Tibial artery (tissue), 4 donors: Measurements from ENCODE around the gene GALNT17.

ENCODE experiments used
- DNase-seq, 2 donors: peaks; one replicate each; pipeline ENCODE4 v3.0.0-alpha.2; 2019
- H3K27ac ChIP-seq, 2 donors: fragments of 200-600 bp; sonication (generic) in 1 of 2; 1 replicate in 1 of 2; 2 replicates in 1 of 2; pipeline ENCODE4 v1.5.1; 2018 to 2019; ENCODE audit warnings: mild to moderate bottlenecking in 1 of 2
- H3K27me3 ChIP-seq, 2 donors: fragments of 200-600 bp; sonication (generic) in 1 of 2; one replicate each; pipeline versions ENCODE4 v1.5.1 to v1.6.0; 2016 to 2019
- H3K36me3 ChIP-seq, 3 donors: fragments of 200-600 bp; sonication (generic) in 2 of 3; one replicate each; pipeline ENCODE4 v1.5.1; 2016 to 2019; ENCODE audit warnings: mild to moderate bottlenecking in 2 of 3
- H3K4me1 ChIP-seq, 4 donors: fragments of 200-600 bp; sonication (generic) in 2 of 4; 1 replicate in 3 of 4; 2 replicates in 1 of 4; pipeline ENCODE4 v1.5.1; 2016 to 2019
- H3K4me3 ChIP-seq, 2 donors: fragments of 200-600 bp; sonication (generic) in 1 of 2; 1 replicate in 1 of 2; 2 replicates in 1 of 2; pipeline ENCODE4 v1.5.1; 2018 to 2019; ENCODE audit warnings: mild to moderate bottlenecking in 2 of 2
- H3K9me3 ChIP-seq, 3 donors: fragments of 200-600 bp; sonication (generic) in 1 of 3; one replicate each; pipeline ENCODE4 v1.5.1; 2016 to 2019
- intact Hi-C: fragments of 100-400 bp; cut with DNase I; formaldehyde crosslinking; loops from one replicate; pipeline ENCODE4 v1.15.0; 2023; ENCODE audit warnings: low total_unique reads
- TF ChIP-seq, protein P1 (sequence below), 2 experiments: fragments of 200-600 bp in 1 of 2; fragments of 450-650 bp in 1 of 2; IDR thresholded peaks; one replicate each; pipeline ENCODE4 v1.5.1; 2017 to 2019; ENCODE audit warnings: antibody characterized with exemption in 2 of 2, mild to moderate bottlenecking in 1 of 2, moderate library complexity in 1 of 2

Gene GALNT17

DNA sequence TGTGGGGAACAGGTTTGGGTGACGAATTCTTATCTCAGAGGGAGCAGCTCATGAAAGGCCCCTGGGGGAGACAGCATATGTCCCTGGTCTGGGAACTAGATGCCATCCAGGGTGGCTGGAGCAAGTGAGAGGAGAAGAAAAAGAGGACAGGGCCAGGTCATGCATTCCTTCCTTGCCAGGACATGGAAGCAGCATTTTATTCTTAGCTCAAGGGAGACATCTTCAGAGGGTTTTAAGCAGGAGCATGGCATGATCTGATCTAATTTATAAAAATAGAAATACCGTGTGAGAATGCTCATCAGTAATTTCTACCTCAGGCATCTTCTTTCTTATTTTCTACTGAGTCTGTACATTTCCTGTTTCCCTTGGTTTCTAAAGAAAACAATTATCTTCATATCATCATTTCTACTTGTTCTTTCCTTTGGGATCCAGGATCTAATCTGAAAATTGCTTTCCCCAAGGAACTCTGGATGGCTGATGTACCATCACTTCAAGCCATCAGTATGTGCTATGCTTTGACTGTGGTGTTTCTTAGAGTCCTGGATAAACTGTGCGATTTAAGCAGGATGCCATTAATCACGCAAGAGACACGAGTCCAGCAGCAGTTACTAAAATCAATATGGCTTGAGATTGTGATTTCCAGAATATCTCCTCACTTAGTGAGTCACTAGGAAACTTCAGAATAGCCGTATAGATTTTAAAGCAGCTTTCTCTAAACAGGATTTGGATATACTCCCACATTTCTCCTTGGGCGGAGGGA lies 386.2 kb downstream of the GALNT17 start:
- intact Hi-C loops, result no loop called here
- Histone ChIP-seq H3K4me3 (no peak overlapping the region), H3K9me3 (peaks cover 0 to 10% (median 0%) of the 10 kb centered on the region in 3 donors), H3K4me1 (peaks cover 0 to 6% (median 0%) of the 10 kb centered on the region in 4 donors), H3K27ac (no peak overlapping the region), H3K27me3 (no peaks in the 10 kb centered on the region), H3K36me3 (no peaks in the 10 kb centered on the region)
- TF ChIP-seq, protein P1, sequence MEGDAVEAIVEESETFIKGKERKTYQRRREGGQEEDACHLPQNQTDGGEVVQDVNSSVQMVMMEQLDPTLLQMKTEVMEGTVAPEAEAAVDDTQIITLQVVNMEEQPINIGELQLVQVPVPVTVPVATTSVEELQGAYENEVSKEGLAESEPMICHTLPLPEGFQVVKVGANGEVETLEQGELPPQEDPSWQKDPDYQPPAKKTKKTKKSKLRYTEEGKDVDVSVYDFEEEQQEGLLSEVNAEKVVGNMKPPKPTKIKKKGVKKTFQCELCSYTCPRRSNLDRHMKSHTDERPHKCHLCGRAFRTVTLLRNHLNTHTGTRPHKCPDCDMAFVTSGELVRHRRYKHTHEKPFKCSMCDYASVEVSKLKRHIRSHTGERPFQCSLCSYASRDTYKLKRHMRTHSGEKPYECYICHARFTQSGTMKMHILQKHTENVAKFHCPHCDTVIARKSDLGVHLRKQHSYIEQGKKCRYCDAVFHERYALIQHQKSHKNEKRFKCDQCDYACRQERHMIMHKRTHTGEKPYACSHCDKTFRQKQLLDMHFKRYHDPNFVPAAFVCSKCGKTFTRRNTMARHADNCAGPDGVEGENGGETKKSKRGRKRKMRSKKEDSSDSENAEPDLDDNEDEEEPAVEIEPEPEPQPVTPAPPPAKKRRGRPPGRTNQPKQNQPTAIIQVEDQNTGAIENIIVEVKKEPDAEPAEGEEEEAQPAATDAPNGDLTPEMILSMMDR (IDR thresholded peaks at IDR 0.05), result no peak
- no peak for DNase-seq

DNA sequence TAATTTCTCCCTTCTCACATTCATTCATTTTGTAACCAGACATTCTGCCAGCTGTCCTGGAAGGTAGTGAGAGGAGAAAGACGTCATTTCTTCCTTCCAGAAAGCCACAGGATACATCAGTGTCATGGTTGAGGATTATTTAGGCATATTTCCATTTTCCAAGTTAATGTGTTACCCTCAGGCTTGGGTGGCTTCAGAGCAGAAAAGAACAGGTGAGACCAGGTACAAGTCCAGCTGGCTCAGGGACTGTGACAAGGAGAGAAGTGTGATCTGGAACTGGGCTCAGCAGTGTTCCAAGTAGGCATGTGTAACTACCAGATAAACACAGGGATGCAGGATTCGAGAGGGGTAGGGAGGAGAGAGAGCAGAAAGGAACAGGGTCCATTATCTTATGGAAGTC lies 386.9 kb downstream of the GALNT17 start:
- TF ChIP-seq, protein P1 (IDR thresholded peaks at IDR 0.05), result no peak
- intact Hi-C loops, result no loop called here
- no peak overlapping the region for H3K4me3 ChIP-seq
- H3K36me3 ChIP-seq, result no peaks in the 10 kb centered on the region
- no peak overlapping the region for H3K27ac ChIP-seq
- H3K27me3 ChIP-seq, result no peaks in the 10 kb centered on the region
- no peak for DNase-seq
- H3K9me3 ChIP-seq, result peaks cover 0 to 10% (median 0%) of the 10 kb centered on the region in 3 donors
- peaks cover 0 to 6% (median 0%) of the 10 kb centered on the region in 4 donors for H3K4me1 ChIP-seq

DNA sequence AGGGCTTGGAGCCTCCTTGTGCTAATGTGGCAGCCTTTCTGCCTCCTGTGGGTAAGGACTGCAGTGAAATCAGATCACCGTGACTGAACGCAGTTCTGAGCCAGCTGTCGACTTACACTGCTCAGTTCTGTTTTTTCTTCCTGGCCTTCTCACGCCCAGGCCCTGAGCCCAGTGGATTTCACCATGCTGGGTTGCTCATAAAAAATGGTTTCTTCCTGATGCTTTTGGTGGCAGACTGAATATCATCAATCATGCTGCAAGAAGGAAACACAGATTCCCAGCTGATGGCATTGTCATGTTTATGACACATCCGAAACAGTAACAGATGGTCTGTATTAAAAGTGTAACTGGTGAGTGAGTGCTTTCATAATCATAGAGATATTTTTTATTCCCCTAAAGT lies 389.6 kb downstream of the GALNT17 start:
- DNase-seq, result peak; percentile 64 to 75
- H3K27me3 ChIP-seq, result no peaks in the 10 kb centered on the region

DNA sequence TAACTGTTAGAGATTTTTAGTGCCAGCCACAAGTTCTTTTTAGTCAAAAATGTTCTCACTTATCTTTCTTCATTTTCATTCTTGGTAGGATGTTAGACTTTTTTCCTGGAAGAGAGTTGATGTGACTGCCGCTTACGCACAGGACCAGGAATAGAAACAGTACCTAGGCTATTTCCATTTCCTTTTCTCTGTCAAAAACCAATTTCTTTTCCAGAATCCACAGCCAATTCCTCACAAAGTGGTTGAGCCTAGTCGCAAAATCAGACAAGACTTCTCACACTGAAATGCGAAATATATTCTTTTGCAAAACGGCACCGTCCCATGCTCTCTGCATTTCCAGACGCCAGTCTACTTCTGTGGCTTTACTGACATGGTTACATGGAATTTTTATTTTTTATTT lies 394.2 kb downstream of the GALNT17 start:
- H3K4me1 ChIP-seq, result peaks cover 0 to 3% (median 0%) of the 10 kb centered on the region in 4 donors
- H3K9me3 ChIP-seq, result no peaks in the 10 kb centered on the region
- TF ChIP-seq, protein P1 (IDR thresholded peaks at IDR 0.05), result no peak
- no peak overlapping the region for H3K4me3 ChIP-seq
- H3K27me3 ChIP-seq, result no peaks in the 10 kb centered on the region
- H3K27ac ChIP-seq, result no peak overlapping the region
- H3K36me3 ChIP-seq, result no peaks in the 10 kb centered on the region
- intact Hi-C loops, result no loop called here
- no peak for DNase-seq

More for the DNA sequence above, 389.6 kb downstream of the GALNT17 start:
- TF ChIP-seq, protein P1 (IDR thresholded peaks at IDR 0.05), result no peak
- peaks cover 0 to 6% (median 0%) of the 10 kb centered on the region in 4 donors for H3K4me1 ChIP-seq
- intact Hi-C loops, result no loop called here
- peaks cover 0 to 4% (median 0%) of the 10 kb centered on the region in 3 donors for H3K9me3 ChIP-seq
- no peaks in the 10 kb centered on the region for H3K36me3 ChIP-seq
- no peak overlapping the region for H3K4me3 ChIP-seq
- peak overlapping the region in 1 of 2 donors; percentile 40 for H3K27ac ChIP-seq

DNA sequence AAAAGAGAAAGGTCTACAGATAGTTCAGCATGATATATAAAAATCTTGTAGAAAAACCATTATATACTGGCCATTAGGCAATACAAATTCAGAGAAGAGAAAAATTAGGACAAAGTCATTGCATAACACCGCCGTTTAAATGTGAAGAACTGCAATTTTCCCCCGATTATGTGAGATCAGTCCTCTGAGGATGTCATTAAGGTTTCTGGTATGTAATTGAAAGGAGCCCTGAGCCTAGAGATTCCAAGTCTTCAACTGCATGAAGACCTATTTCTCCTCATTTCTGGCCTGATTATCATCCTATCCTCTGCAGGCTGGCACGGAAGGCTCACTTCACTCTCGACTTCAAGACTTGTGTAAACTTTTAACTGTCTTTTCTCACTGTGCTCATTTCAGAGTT lies 395.3 kb downstream of the GALNT17 start:
- no peak overlapping the region for H3K27ac ChIP-seq
- no peak for DNase-seq
- TF ChIP-seq, protein P1 (IDR thresholded peaks at IDR 0.05), result no peak
- intact Hi-C loops, result no loop called here
- H3K36me3 ChIP-seq, result no peaks in the 10 kb centered on the region
- H3K4me1 ChIP-seq, result no peaks in the 10 kb centered on the region
- no peak overlapping the region for H3K4me3 ChIP-seq
- H3K9me3 ChIP-seq, result no peaks in the 10 kb centered on the region
- no peaks in the 10 kb centered on the region for H3K27me3 ChIP-seq
